Ecto neural progenitor cell (in vitro differentiated cells): ENCODE measurements around the gene E2F2.

Experiments used
- DNase-seq: peaks from one replicate; pipeline ENCODE4 v3.0.0-alpha.2; 2018; ENCODE audit warnings: low spot score

The E2F2 gene

GRCh38 chr1:23563003-23563402 is 32.0 kb upstream of the E2F2 start:
- DNase-seq, result no peak

- DNase-seq, result peak; percentile 97
Measured at GRCh38 chr1:23562137-23562876, 31.3 kb upstream of the E2F2 start.

- no peak for DNase-seq
Measured at GRCh38 chr1:23561813-23562100, 30.7 kb upstream of the E2F2 start.

GRCh38 chr1:23561076-23561812 is 30.2 kb upstream of the E2F2 start:
- no peak for DNase-seq

- no peak for DNase-seq
Measured at GRCh38 chr1:23559985-23560741, 29.1 kb upstream of the E2F2 start.

GRCh38 chr1:23559136-23559984 is 28.3 kb upstream of the E2F2 start, which contains the start of gene ID3:
Gene ID3 (minus strand): TSS chr1:23559501. CDS start chr1:23559426, 75 bp downstream.
- peak; percentile 97 for DNase-seq

GRCh38 chr1:23558872-23559135 is 27.8 kb upstream of the E2F2 start:
- DNase-seq, result no peak

GRCh38 chr1:23558140-23558871 is 27.3 kb upstream of the E2F2 start:
- DNase-seq, result no peak

- no peak for DNase-seq
Measured at GRCh38 chr1:23557471-23558124, 26.6 kb upstream of the E2F2 start.

GRCh38 chr1:23556635-23557470 is 25.8 kb upstream of the E2F2 start:
- no peak for DNase-seq

- DNase-seq, result no peak
Measured at GRCh38 chr1:23555986-23556634, 25.1 kb upstream of the E2F2 start.

- DNase-seq, result no peak
Measured at GRCh38 chr1:23555270-23555985, 24.4 kb upstream of the E2F2 start.

- peak; percentile 95 for DNase-seq
Measured at GRCh38 chr1:23554481-23555269, 23.6 kb upstream of the E2F2 start.

GRCh38 chr1:23554127-23554480 is 23.1 kb upstream of the E2F2 start:
- no peak for DNase-seq

- DNase-seq, result no peak
Measured at GRCh38 chr1:23553231-23554126, 22.4 kb upstream of the E2F2 start.

- DNase-seq, result no peak
Measured at GRCh38 chr1:23551849-23552248, 20.8 kb upstream of the E2F2 start.

GRCh38 chr1:23548704-23549143 is 17.7 kb upstream of the E2F2 start:
- no peak for DNase-seq
